Fibroblast of lung (primary cell): ENCODE results near the gene ETS2. TPM values are rescaled to one million over a fixed set of nuclear protein-coding genes. Genes with fewer than 3 reads are reported as not detected.

Experiments
- DNase-seq, 2 donors: peaks; one replicate each; pipeline versions ENCODE4 v3.0.0 to v3.0.0-alpha.2; 2010; ENCODE audit warnings: low read depth in 2 of 2
- H2AFZ ChIP-seq: 2 replicates; pipeline ENCODE4 v1.5.1; 2012; ENCODE audit warnings: low read length, control low read depth, inconsistent platforms
- H3K27ac ChIP-seq: 2 replicates; pipeline ENCODE4 v1.5.1; 2011; ENCODE audit warnings: low read length, control low read depth; ENCODE audit not compliant: insufficient read depth
- H3K27me3 ChIP-seq: 2 replicates; pipeline ENCODE4 v1.5.1; 2011; ENCODE audit warnings: mild to moderate bottlenecking, low read length; ENCODE audit not compliant: control insufficient read depth, insufficient read depth
- H3K36me3 ChIP-seq: 2 replicates; pipeline ENCODE4 v1.5.1; 2011; ENCODE audit warnings: low read length; ENCODE audit not compliant: control insufficient read depth, insufficient read depth
- H3K4me1 ChIP-seq: 2 replicates; pipeline ENCODE4 v1.5.1; 2011; ENCODE audit warnings: low read length; ENCODE audit not compliant: control insufficient read depth, insufficient read depth; ENCODE audit errors: extremely low read depth
- H3K4me2 ChIP-seq: 2 replicates; pipeline ENCODE4 v1.5.1; 2011; ENCODE audit warnings: low read length, control low read depth; ENCODE audit not compliant: insufficient read depth; ENCODE audit errors: extremely low read depth
- H3K4me3 ChIP-seq, 4 experiments: fragments of 200-600 bp in 1 of 4; sonication (generic) in 1 of 4; replicated peaks in 1 of 4; 2 replicates each; pipeline ENCODE4 v1.5.1; 2011 to 2016; ENCODE audit warnings: low read length in 4 of 4, low read depth in 3 of 4, mild to moderate bottlenecking in 3 of 4, control low read depth in 2 of 4, inconsistent platforms in 1 of 4, mixed read lengths in 1 of 4; ENCODE audit not compliant: insufficient read depth in 1 of 4; ENCODE audit errors: control extremely low read depth in 1 of 4
- H3K79me2 ChIP-seq: 2 replicates; pipeline ENCODE4 v1.5.1; 2012; ENCODE audit warnings: mild to moderate bottlenecking, low read length, inconsistent platforms; ENCODE audit not compliant: control insufficient read depth, insufficient read depth
- H3K9ac ChIP-seq: 2 replicates; pipeline ENCODE4 v1.5.1; 2011; ENCODE audit warnings: mild to moderate bottlenecking, low read length, control low read depth; ENCODE audit not compliant: insufficient read depth
- H3K9me3 ChIP-seq: 2 replicates; pipeline ENCODE4 v1.5.1; 2012; ENCODE audit warnings: low read depth, low read length; ENCODE audit not compliant: control insufficient read depth, insufficient read depth
- H4K20me1 ChIP-seq: 2 replicates; pipeline ENCODE4 v1.5.1; 2011; ENCODE audit warnings: low read length; ENCODE audit not compliant: control insufficient read depth, insufficient read depth; ENCODE audit errors: extremely low read depth
- EZH2 ChIP-seq: IDR thresholded peaks from 2 replicates; pipeline ENCODE4 v1.5.1; 2012; ENCODE audit warnings: low read length, control low read depth, mild to moderate bottlenecking; ENCODE audit errors: missing control alignments
- polyA plus RNA-seq, 2 donors: library from polyadenylated mRNA; depleted of rRNA in 1 of 2; stranded (reverse) in 1 of 2; unstranded in 1 of 2; fragments of >200 nt; gene quantifications; 2 replicates each; pipeline ENCODE4 v1.2.1, GENCODE V29; 2011 to 2012; ENCODE audit warnings: missing spikeins in 1 of 2
- total RNA-seq: library from RNA; depleted of rRNA; stranded (reverse); fragments of >200 nt; gene quantifications from 2 replicates; pipeline ENCODE4 v1.2.1, GENCODE V29; 2014
- TF ChIP-seq, protein P1 (sequence below), 2 donors: IDR thresholded peaks in 1 of 2; conservative IDR thresholded peaks in 1 of 2; 1 replicate in 1 of 2; 2 replicates in 1 of 2; pipeline ENCODE4 v1.5.1; 2011 to 2012; ENCODE audit warnings: low read length in 2 of 2, control low read depth in 1 of 2, inconsistent platforms in 1 of 2, low read depth in 1 of 2, mild to moderate bottlenecking in 1 of 2

ETS2 gene
- total and polyA plus RNA-seq, 2 donors (not counting 1 experiment from before 2014, with no cell fraction given) = 28.0 to 77.3 TPM

DNA sequence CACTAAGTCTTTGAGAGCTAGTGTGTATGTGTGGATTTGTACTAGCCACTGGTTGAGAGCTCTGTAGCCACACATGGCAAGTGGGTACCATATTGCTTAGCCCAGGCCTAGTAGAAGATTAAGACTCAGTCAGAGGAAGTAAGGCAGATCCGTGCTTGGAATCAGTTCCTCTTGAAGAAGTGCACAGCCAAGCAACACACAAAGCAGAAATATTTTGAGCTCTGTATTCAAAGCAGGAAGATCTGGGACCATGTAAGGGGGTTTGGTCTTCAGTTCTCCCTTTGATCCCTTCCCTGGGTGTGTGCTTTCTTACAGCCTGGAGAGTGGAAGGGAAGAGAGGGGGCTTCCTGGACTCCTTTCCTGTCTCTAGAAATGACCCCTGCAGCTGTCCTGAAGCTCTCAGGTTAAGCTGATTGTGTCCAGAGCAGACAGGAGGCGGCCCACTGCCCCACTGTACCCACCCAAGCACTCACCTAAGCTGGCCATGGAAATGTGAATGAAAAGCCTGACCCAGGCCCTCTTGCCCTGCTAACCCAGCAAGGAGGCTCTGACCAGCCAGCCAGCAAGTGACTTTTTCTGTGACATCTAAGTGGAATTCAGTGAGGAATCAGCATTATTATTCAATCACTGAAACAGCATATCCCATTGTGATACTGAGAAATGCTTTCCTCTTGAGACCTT, 3.6 kb downstream of the ETS2 start:
- Histone ChIP-seq H3K27me3 (no peaks in the 10 kb centered on the region), H3K79me2 (peaks cover 63% of the 10 kb centered on the region), H3K36me3 (peaks cover 6% of the 10 kb centered on the region), H4K20me1 (no peaks in the 10 kb centered on the region), H3K4me2 (peak overlapping the region; percentile 70), H3K4me3 (peak overlapping the region in 3 of 4 experiments; percentile 79 to 93 (median 93)), H3K9ac (no peak overlapping the region), H2AFZ (no peak overlapping the region), H3K27ac (peak overlapping the region; percentile 40), H3K4me1 (peaks cover 5% of the 10 kb centered on the region), H3K9me3 (no peaks in the 10 kb centered on the region)
- no peak for DNase-seq
- TF ChIP-seq EZH2 = no peak

DNA sequence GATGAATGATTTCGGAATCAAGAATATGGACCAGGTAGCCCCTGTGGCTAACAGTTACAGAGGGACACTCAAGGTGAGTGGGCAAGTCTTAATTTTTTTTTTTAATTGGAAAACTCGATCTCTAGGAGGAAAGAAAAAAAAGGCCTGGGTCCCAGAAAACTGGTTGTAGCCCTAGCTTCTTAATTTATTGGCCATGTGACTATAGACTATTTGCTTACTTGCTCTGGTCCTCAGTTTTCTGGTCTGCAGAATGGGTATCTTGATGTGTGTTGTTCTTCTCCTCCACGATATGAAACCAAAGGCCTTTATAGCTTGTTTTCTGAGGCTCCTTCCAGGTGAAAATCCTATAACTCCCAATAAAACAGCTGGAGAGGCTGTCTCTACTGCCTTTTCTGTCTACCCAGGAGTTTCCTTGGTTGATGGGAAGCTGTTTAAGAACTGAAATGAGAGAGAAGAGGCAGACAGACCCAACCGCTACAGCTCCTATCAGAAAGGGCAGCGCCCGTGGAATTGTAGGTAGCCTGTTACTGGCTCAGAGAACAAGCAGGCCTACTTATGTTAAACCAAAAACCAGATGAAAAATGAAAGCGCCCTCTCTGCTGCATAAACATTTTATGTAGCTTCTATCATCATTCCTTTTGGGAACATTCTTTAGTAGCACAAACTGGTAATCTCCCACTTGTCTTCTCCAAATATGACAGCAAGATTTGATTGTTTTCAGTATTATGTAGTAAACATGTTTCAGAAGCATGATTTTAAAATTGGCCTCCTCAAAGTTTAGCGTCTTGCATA, 4.5 kb downstream of the ETS2 start:
- Histone ChIP-seq H3K4me1 (no peaks in the 10 kb centered on the region), H3K4me2 (peak overlapping the region; percentile 70)

DNA sequence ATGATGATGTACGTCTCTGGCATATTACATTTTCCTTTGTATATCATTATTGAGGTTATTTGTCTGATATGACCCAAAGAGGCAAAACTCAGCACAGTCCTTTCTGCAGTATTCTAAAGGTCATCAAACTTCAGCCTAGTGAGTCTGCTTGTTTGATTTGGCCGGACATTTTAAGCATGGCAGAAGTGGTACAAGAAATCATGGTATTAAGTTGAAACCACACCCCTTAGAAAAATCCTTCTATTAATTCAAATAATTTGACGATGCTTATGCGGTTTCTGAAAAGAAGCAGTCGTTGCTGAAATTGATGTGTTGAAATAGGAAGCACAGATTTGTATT, 5.1 kb downstream of the ETS2 start:
- H3K9me3 ChIP-seq = no peaks in the 10 kb centered on the region
- peaks cover 13% of the 10 kb centered on the region for H3K36me3 ChIP-seq
- H3K27ac ChIP-seq = peak overlapping the region; percentile 56
- no peaks in the 10 kb centered on the region for H3K27me3 ChIP-seq
- H3K4me2 ChIP-seq = peak overlapping the region; percentile 70
- H3K9ac ChIP-seq = no peak overlapping the region
- no peak overlapping the region for H2AFZ ChIP-seq
- H3K4me1 ChIP-seq = no peaks in the 10 kb centered on the region
- peak overlapping the region in 2 of 4 experiments; percentile 7 to 33 for H3K4me3 ChIP-seq
- DNase-seq = peak in 1 of 2 donors; percentile 37
- peaks cover 62% of the 10 kb centered on the region for H3K79me2 ChIP-seq
- TF ChIP-seq EZH2 = no peak
- TF ChIP-seq, protein P1, sequence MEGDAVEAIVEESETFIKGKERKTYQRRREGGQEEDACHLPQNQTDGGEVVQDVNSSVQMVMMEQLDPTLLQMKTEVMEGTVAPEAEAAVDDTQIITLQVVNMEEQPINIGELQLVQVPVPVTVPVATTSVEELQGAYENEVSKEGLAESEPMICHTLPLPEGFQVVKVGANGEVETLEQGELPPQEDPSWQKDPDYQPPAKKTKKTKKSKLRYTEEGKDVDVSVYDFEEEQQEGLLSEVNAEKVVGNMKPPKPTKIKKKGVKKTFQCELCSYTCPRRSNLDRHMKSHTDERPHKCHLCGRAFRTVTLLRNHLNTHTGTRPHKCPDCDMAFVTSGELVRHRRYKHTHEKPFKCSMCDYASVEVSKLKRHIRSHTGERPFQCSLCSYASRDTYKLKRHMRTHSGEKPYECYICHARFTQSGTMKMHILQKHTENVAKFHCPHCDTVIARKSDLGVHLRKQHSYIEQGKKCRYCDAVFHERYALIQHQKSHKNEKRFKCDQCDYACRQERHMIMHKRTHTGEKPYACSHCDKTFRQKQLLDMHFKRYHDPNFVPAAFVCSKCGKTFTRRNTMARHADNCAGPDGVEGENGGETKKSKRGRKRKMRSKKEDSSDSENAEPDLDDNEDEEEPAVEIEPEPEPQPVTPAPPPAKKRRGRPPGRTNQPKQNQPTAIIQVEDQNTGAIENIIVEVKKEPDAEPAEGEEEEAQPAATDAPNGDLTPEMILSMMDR (conservative IDR thresholded peaks at IDR 0.05 in 1 of 2, IDR thresholded peaks at IDR 0.05 in 1 of 2; ENCODE audit: low read depth in 1 of 2, low read length in 2 of 2) = no peak
- no peaks in the 10 kb centered on the region for H4K20me1 ChIP-seq

More for the DNA sequence above, 4.5 kb downstream of the ETS2 start:
- Histone ChIP-seq H3K79me2 (peaks cover 63% of the 10 kb centered on the region), H3K9me3 (no peaks in the 10 kb centered on the region), H3K36me3 (peaks cover 13% of the 10 kb centered on the region), H4K20me1 (no peaks in the 10 kb centered on the region), H2AFZ (no peak overlapping the region), H3K27me3 (no peaks in the 10 kb centered on the region), H3K9ac (no peak overlapping the region), H3K4me3 (peak overlapping the region in 2 of 4 experiments; percentile 33 to 93), H3K27ac (peak overlapping the region; percentile 56)
- no peak for DNase-seq
- TF ChIP-seq EZH2 = no peak
- TF ChIP-seq, protein P1 (conservative IDR thresholded peaks at IDR 0.05 in 1 of 2, IDR thresholded peaks at IDR 0.05 in 1 of 2; ENCODE audit: low read depth in 1 of 2, low read length in 2 of 2) = no peak
